Measurements from ENCODE around the gene MT1E. TPM values are rescaled to one million over a fixed set of nuclear protein-coding genes. Genes with fewer than 3 reads are reported as not detected.

The MT1E gene
- total and polyA plus RNA-seq, 2 of the 8 experiments (the other 6 are each of a cell fraction or from before 2014, with no cell fraction given): 7.9 to 117 TPM

- no peak overlapping the region for H2AK5ac ChIP-seq (ENCODE audit: low read depth, low read length)
- peaks cover 7 to 21% (median 10%) of the 10 kb centered on the region in 4 experiments for H3K4me1 ChIP-seq (replicated peaks in 1 of 4; ENCODE audit: control insufficient read depth in 3 of 4, insufficient read depth in 4 of 4, low read length in 3 of 4)
- H2BK20ac ChIP-seq (ENCODE audit: low read length): no peak overlapping the region
- 11% methylated on average over 6 of the region's 6 CpGs; no CpG with 5 or more reads in 1 of the 2 experiments for WGBS, 2 experiments (ENCODE audit: extremely low coverage in 1 of 2, insufficient coverage in 1 of 2, insufficient read length in 1 of 2, insufficient replicate concordance in 2 of 2, low coverage in 1 of 2, low lambda C conversion rate in 2 of 2, missing lambda C conversion rate in 1 of 2)
- H4K8ac ChIP-seq (ENCODE audit: extremely low read depth, insufficient read depth, low read length): no peak overlapping the region
- no peaks in the 10 kb centered on the region for H3K79me1 ChIP-seq (ENCODE audit: low read depth, low read length)
- peaks cover 0 to 2% of the 10 kb centered on the region in 2 experiments for H4K20me1 ChIP-seq (replicated peaks in 1 of 2; ENCODE audit: control insufficient read depth in 1 of 2, insufficient read depth in 2 of 2, low read length in 2 of 2)
- H2AFZ ChIP-seq (ENCODE audit: low read length): no peak overlapping the region
- peak overlapping the region in 1 of 4 experiments; percentile 62; a peak in 2 of 8 replicates for H3K4me3 ChIP-seq (ENCODE audit: extremely low read depth in 1 of 4, insufficient read depth in 2 of 4, low read depth in 3 of 4, low read length in 4 of 4)
- no peak overlapping the region for H4K5ac ChIP-seq (ENCODE audit: insufficient read length, low read depth, low read length)
- H3K56ac ChIP-seq (replicated peaks; ENCODE audit: insufficient read length, low read depth, low read length): no peak overlapping the region
- H3K4me2 ChIP-seq (ENCODE audit: insufficient read depth in 1 of 2, low read depth in 2 of 2, low read length in 2 of 2): peak overlapping the region; percentile 70 to 77; a peak in 3 of 4 replicates
- H3K4ac ChIP-seq (replicated peaks; ENCODE audit: insufficient read length, low read depth, low read length): no peak overlapping the region
- POLR2A ChIA-PET (ENCODE audit: partially characterized antibody): interaction anchor here (1.2 to 8.0 kb wide), 3 partner anchors 12 to 59 kb away, joined by 3 to 66 read pairs (median 4); partner anchors contain the start of gene MT1E
- no peaks in the 10 kb centered on the region for H3K36me3 ChIP-seq (ENCODE audit: control insufficient read depth in 2 of 4, insufficient read depth in 4 of 4, low read length in 3 of 4)
- no peak overlapping the region for H3K23ac ChIP-seq (ENCODE audit: insufficient read length)
- H3K27me3 ChIP-seq (replicated peaks in 1 of 4; ENCODE audit: control insufficient read depth in 3 of 4, extremely low read depth in 1 of 4, insufficient read depth in 3 of 4, low read length in 3 of 4): peaks cover 27 to 65% (median 53%) of the 10 kb centered on the region in 4 experiments
- no peak overlapping the region for H3K27ac ChIP-seq (ENCODE audit: low read depth, low read length)
- H3K14ac ChIP-seq (ENCODE audit: insufficient read length): no peak overlapping the region
- H3K23me2 ChIP-seq (ENCODE audit: low read depth, low read length): peaks cover 11% of the 10 kb centered on the region; the same call in 1 of the 2 replicates
- H3K9ac ChIP-seq (replicated peaks in 1 of 4; ENCODE audit: extremely low read depth in 1 of 4, low read depth in 3 of 4, low read length in 3 of 4): no peak overlapping the region
- H2BK5ac ChIP-seq (ENCODE audit: low read depth, low read length): no peak overlapping the region
- no peaks in the 10 kb centered on the region for H3K9me3 ChIP-seq (ENCODE audit: insufficient read depth in 2 of 2, low read depth in 1 of 2, low read length in 1 of 2)
- DNase-seq (ENCODE audit: low read depth in 1 of 2, low spot score in 2 of 2) (no peak), FAIRE-seq (no peak)
- H2BK12ac ChIP-seq (ENCODE audit: low read depth, low read length): no peak overlapping the region
- H4K91ac ChIP-seq (replicated peaks; ENCODE audit: insufficient read length, low read length): no peak overlapping the region
- H3K18ac ChIP-seq (ENCODE audit: extremely low read depth, low read length): no peak overlapping the region
- H3K79me2 ChIP-seq (ENCODE audit: control insufficient read depth in 1 of 2, insufficient read depth in 2 of 2, low read length in 2 of 2): no peaks in the 10 kb centered on the region
- no peak overlapping the region for H2BK15ac ChIP-seq (ENCODE audit: low read length)
- CTCF ChIA-PET (ENCODE audit: partially characterized antibody): interaction anchor here (0.6 to 9.2 kb wide), 3 partner anchors 15 to 93 kb away, joined by 3 to 85 read pairs (median 5); partner anchors contain the start of gene MT1E
- no peak overlapping the region for H2BK120ac ChIP-seq (replicated peaks; ENCODE audit: low read depth, low read length)
- TF ChIP-seq TAF1 (IDR thresholded peaks at IDR 0.05; ENCODE audit: low read depth, low read length) (no peak), RNF2 (IDR thresholded peaks at IDR 0.05; ENCODE audit: borderline replicate concordance, low read depth, low read length, missing control alignments, poor library complexity, severe bottlenecking) (peak; percentile 36), TEAD4 (IDR thresholded peaks at IDR 0.05; ENCODE audit: low read depth, low read length) (no peak), EZH2 (IDR thresholded peaks at IDR 0.05; ENCODE audit: low read depth, low read length, severe bottlenecking) (peak; percentile 37), EGR1 (IDR thresholded peaks at IDR 0.05; ENCODE audit: borderline replicate concordance, low read depth, low read length) (no peak)
Observed at GRCh38 chr16:56609463-56609921, 16.1 kb upstream of the MT1E start.
